ENCODE results near the gene TOP2A. TPM values are rescaled to one million over a fixed set of nuclear protein-coding genes. Genes with fewer than 3 reads are reported as not detected.

TOP2A gene
- total RNA-seq, 1 donor from 2014 or later: 2.9 TPM

- DNase-seq (ENCODE audit: low spot score): no peak
Measured at GRCh38 chr17:40452216-40452787, 34.6 kb upstream of the TOP2A start.

GRCh38 chr17:40451420-40451819 is 33.7 kb upstream of the TOP2A start:
- peak; percentile 81 for DNase-seq (ENCODE audit: low spot score)

GRCh38 chr17:40450175-40450574 is 32.5 kb upstream of the TOP2A start:
- DNase-seq (ENCODE audit: low spot score): no peak

GRCh38 chr17:40448639-40449261 is 31.1 kb upstream of the TOP2A start:
- DNase-seq (ENCODE audit: low spot score): no peak

- DNase-seq (ENCODE audit: low spot score): no peak
Measured at GRCh38 chr17:40448213-40448638, 30.5 kb upstream of the TOP2A start.

GRCh38 chr17:40447806-40448205 is 30.1 kb upstream of the TOP2A start:
- DNase-seq (ENCODE audit: low spot score): no peak

- no peak for DNase-seq (ENCODE audit: low spot score)
Measured at GRCh38 chr17:40447148-40447644, 29.5 kb upstream of the TOP2A start.

- no peak for DNase-seq (ENCODE audit: low spot score)
Measured at GRCh38 chr17:40445751-40446468, 28.2 kb upstream of the TOP2A start.

- DNase-seq (ENCODE audit: low spot score): no peak
Measured at GRCh38 chr17:40443988-40444899, 26.5 kb upstream of the TOP2A start.

GRCh38 chr17:40443196-40443987 is 25.7 kb upstream of the TOP2A start, which contains the start of gene IGFBP4:
IGFBP4 (plus strand) TSS chr17:40443450; CDS start chr17:40443736, 286 bp downstream.
- DNase-seq (ENCODE audit: low spot score): peak; percentile 88

GRCh38 chr17:40442392-40443195 is 24.9 kb upstream of the TOP2A start:
- no peak for DNase-seq (ENCODE audit: low spot score)

GRCh38 chr17:40440166-40440565 is 22.5 kb upstream of the TOP2A start:
- no peak for DNase-seq (ENCODE audit: low spot score)

- DNase-seq (ENCODE audit: low spot score): no peak
Measured at GRCh38 chr17:40437095-40437732, 19.5 kb upstream of the TOP2A start.

- DNase-seq (ENCODE audit: low spot score): no peak
Measured at GRCh38 chr17:40436636-40437035, 18.9 kb upstream of the TOP2A start.

GRCh38 chr17:40433551-40434415 is 16.1 kb upstream of the TOP2A start:
- no peak for DNase-seq (ENCODE audit: low spot score)

- peak; percentile 75 for DNase-seq (ENCODE audit: low spot score)
Measured at GRCh38 chr17:40432864-40433528, 15.3 kb upstream of the TOP2A start.

- DNase-seq (ENCODE audit: low spot score): peak; percentile 34
Measured at GRCh38 chr17:40431231-40431602, 13.5 kb upstream of the TOP2A start.

Measured in ureter (tissue), 1 donor.